HG03558 (cell line): ENCODE results near the gene CYP2R1.

Experiments
- ATAC-seq: cut with Tn5 transposase; IDR thresholded peaks from one replicate; pipeline ENCODE4 v1.9.1; 2021; ENCODE audit warnings: moderate number of reproducible peaks; ENCODE audit not compliant: unreplicated experiment; ENCODE audit errors: extremely low read depth

Gene CYP2R1

DNA sequence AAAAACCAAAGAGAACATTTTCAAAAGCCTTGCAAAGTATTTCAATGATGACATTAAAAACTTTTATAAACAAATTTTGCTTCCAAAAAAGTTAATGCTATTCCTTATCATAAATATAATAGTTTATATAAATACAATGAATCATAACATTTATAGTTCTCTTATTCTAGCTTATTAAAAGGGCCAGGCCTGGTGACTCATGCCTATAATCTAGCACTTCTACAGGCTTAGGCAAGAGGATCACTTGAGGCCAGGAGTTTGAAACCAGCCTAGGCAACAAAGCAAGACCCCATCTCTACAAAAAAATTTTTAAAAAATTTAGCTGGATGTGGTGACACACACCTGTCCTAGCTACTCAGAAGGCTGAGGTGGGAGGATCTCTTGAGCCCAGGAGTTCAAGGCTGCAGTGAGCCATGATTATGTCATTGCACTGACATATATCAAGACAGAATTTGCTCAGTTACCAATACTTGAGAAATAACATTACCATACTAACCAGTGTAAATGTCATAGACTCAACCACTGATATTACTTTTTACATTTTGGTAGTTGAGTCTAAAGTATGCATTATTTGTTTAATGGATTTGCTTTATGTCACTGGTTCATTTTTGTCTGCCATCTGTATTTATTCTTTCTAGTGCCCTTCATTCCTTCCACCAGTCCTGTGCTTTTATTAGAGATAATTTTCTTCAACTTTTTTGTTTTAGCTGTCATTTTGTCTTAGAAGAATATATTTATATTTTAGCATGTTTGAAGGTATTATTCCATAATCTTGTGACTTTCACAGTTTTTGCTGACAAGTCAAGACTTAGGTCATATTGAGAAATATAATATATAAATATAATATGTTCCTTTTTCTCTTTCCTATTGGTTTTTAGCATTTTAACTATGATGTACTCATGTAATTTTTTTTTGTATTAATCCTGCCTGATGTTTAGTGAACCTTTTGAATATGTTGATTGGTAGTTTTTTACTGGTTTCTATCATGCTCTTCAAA, 56.2 kb downstream of the CYP2R1 start:
- ATAC-seq: no peak
